Neural progenitor cell (in vitro differentiated cells): ENCODE measurements around the gene VPS8.

Source experiments
- CTCF ChIP-seq: fragments of 200-600 bp; sonication (generic); IDR thresholded peaks from 2 replicates; pipeline ENCODE4 v1.5.1; 2017; ENCODE audit warnings: antibody characterized with exemption, mild to moderate bottlenecking
- EZH2phosphoT487 ChIP-seq: fragments of 200-600 bp; sonication (generic); IDR thresholded peaks from 2 replicates; pipeline ENCODE4 v1.6.1; 2017; ENCODE audit warnings: antibody characterized with exemption

GRCh38 chr3:184857099-184857498 is 45.1 kb downstream of the VPS8 start:
- no peak for TF ChIP-seq CTCF
- TF ChIP-seq EZH2phosphoT487: no peak
